Activated T-cell treated with anti-CD3 and anti-CD28 coated beads, Interleukin-2, amount 50 U/mL, for 72 hours (primary cell): ENCODE measurements around the gene DARS1. TPM values are rescaled to one million over a fixed set of nuclear protein-coding genes. Genes with fewer than 3 reads are reported as not detected.

ENCODE experiments used
- ATAC-seq, 2 donors: fragments of 150-1000 bp; cut with Tn5 transposase; replicated peaks in 1 of 2; 2 replicates each; pipeline ENCODE4 v1.10.0; 2021; ENCODE audit warnings: moderate library complexity in 2 of 2, mild to moderate bottlenecking in 1 of 2
- DNase-seq, 2 donors: peaks; one replicate each; pipeline ENCODE4 v3.0.0; 2021 to 2022; ENCODE audit warnings: mixed read lengths in 1 of 2
- H3K27ac Mint-ChIP-seq: one replicate; pipeline ENCODE4 v1.8.0; 2022; ENCODE audit warnings: mild to moderate bottlenecking, moderate library complexity, mixed read lengths
- H3K27me3 Mint-ChIP-seq: one replicate; pipeline ENCODE4 v1.8.0; 2022; ENCODE audit warnings: low read depth, mixed read lengths
- H3K36me3 Mint-ChIP-seq, 2 donors: one replicate each; pipeline ENCODE4 v1.8.0; 2022; ENCODE audit warnings: mixed read lengths in 2 of 2, mild to moderate bottlenecking in 1 of 2; ENCODE audit not compliant: insufficient read depth in 2 of 2
- H3K4me1 Mint-ChIP-seq: one replicate; pipeline ENCODE4 v1.8.0; 2022; ENCODE audit warnings: low read depth, mixed read lengths
- H3K4me3 Mint-ChIP-seq, 2 donors: one replicate each; pipeline ENCODE4 v1.8.0; 2022; ENCODE audit warnings: mild to moderate bottlenecking in 2 of 2, mixed read lengths in 2 of 2, moderate library complexity in 2 of 2
- H3K9me3 Mint-ChIP-seq, 2 donors: one replicate each; pipeline ENCODE4 v1.8.0; 2022; ENCODE audit warnings: mixed read lengths in 2 of 2
- total RNA-seq, 2 donors: library from RNA; stranded (reverse); gene quantifications; one replicate each; pipeline ENCODE4 v1.2.3, GENCODE V29; 2022

Gene DARS1
- total RNA-seq, 2 donors from 2014 or later = 224 to 264 TPM

DNA sequence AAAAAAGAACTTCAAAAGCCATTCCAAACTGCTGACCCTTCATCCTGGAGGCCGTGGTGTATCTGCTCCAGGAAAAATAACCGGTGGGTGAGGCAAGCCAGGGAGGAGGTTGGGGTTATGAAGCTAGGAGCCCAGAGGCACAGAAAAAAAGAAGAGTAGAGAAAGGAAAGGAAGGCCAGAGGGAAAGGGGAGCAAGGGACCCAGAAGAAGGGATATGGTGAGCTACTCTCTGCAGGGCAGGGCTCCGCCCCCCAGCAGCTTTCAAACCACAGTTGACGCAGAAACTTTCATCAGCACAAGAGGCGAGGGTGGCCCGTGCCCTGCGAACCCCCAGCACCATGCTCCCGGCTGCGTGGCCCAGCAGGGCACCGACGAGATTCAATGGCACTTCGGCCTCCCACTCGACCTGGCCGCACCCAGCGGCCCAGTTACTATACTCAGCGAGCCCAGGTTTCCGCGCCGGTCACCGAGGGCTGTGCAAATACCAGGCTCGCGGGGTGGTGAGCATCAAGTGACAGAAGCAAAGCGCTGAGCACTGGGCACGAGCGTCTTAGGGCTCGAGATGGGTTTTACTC lies 109.8 kb downstream of the DARS1 start:
- H3K4me3 Mint-ChIP-seq = peak overlapping the region; percentile 85 to 92
- H3K36me3 Mint-ChIP-seq = peaks cover 25 to 53% of the 10 kb centered on the region in 2 donors
- no peaks in the 10 kb centered on the region for H3K9me3 Mint-ChIP-seq
- DNase-seq = peak; percentile 84 to 85
- H3K4me1 Mint-ChIP-seq = peaks cover 60% of the 10 kb centered on the region
- H3K27ac Mint-ChIP-seq = peak overlapping the region; percentile 45
- peak; percentile 81 to 83 for ATAC-seq
- H3K27me3 Mint-ChIP-seq = no peaks in the 10 kb centered on the region

DNA sequence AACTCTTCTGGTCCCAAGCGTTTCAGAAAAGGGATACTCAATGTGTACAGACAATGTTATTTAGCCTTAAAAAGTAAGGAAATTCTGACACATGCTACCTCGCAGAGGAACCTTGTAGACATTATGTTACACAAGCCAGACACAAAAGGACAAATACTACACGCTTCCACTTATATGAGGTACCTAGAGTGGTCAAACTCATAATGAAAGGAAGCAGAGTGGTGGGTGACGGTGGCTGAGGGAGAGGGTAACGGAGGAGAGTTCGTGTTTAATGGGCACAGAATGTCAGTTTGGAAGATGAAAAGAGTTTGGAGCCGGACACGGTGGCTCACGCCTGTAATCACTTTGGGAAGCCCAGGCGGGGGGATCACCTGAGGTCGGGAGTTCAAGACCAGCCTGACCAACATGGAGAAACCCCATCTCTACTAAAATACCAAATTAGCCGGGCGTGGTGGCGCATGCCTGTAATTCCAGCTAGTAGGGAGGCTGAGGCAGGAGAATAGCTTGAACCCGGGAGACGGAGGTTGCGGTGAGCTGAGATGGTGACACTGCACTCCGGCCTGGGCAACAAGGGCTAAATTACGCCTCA lies 110.6 kb downstream of the DARS1 start:
- H3K27ac Mint-ChIP-seq = peak overlapping the region; percentile 45
- DNase-seq = peak; percentile 12 to 34
- H3K9me3 Mint-ChIP-seq = no peaks in the 10 kb centered on the region
- peaks cover 67% of the 10 kb centered on the region for H3K4me1 Mint-ChIP-seq
- H3K4me3 Mint-ChIP-seq = peak overlapping the region; percentile 85 to 92
- H3K36me3 Mint-ChIP-seq = peaks cover 30 to 59% of the 10 kb centered on the region in 2 donors
- no peaks in the 10 kb centered on the region for H3K27me3 Mint-ChIP-seq
- peak in 1 of 2 donors; percentile 16 for ATAC-seq

DNA sequence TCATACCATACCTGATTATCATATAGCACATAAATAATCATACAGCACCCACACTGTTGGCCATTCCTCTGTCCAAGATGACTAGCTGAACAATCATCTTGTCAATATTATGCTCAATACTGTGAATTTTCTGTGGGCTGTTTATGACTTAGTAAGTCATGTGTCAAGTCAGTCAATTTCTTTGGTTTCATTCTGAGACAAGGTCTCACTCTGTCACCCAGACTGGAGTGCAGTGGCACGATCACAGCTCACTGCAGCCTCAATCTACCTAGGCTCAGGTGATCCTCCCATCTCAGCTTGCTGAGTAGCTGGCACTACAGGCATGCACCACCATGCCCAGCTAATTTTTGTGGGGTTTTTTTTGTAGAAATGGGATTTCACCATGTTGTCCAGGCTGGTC lies 114.9 kb downstream of the DARS1 start:
- Mint-ChIP-seq H3K27ac (peak overlapping the region; percentile 61), H3K9me3 (no peaks in the 10 kb centered on the region), H3K4me3 (peak overlapping the region in 1 of 2 donors; percentile 58), H3K4me1 (peaks cover 87% of the 10 kb centered on the region), H3K36me3 (peaks cover 37 to 90% of the 10 kb centered on the region in 2 donors), H3K27me3 (no peaks in the 10 kb centered on the region)
- DNase-seq = peak; percentile 19 to 40
- peak; percentile 80 to 88 for ATAC-seq

DNA sequence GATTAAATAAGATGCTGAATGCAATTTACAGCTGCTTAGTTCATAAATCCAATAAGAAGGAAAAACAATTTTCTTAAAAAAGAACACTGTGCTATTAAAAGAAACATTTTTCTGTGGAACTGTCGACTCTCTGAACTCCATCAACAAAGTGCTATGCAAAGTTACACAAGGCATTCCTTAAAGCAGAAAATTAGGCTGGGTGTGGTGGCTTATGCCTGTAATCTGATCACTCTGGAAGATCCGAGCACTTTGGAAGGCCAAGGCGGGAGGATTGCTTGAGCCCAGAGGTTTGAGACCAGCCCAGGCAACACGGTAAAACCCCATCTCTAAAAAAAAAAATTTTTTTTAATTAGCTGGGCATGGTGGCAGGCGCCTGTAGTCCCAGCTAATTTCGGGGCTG lies 122.2 kb downstream of the DARS1 start:
- Mint-ChIP-seq H3K36me3 (peaks cover 22 to 69% of the 10 kb centered on the region in 2 donors), H3K27ac (no peak overlapping the region), H3K27me3 (no peaks in the 10 kb centered on the region), H3K4me3 (no peak overlapping the region), H3K9me3 (no peaks in the 10 kb centered on the region), H3K4me1 (peaks cover 29% of the 10 kb centered on the region)
- no peak for DNase-seq
- ATAC-seq = no peak

DNA sequence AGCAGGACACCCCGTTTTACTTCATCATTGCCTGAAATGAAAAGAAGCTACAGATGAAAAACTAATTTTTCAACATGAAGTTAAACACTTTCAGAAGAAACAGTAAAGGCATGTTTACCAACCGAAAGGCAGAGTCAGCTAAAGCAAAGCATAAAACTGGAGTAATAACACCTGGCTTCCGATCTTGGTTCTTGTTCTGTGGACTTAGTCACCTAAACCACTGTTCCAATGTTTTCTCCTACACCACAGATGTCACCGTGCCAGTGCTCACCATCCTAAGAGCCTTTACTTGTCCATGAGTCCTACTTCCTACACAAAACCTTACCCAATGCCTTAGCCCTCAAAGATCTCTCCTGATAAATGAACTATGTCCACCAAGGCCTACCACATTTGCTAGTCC lies 122.7 kb downstream of the DARS1 start:
- DNase-seq (no peak), ATAC-seq (no peak)
- Mint-ChIP-seq H3K27me3 (no peaks in the 10 kb centered on the region), H3K9me3 (no peaks in the 10 kb centered on the region), H3K36me3 (peaks cover 21 to 69% of the 10 kb centered on the region in 2 donors), H3K4me3 (no peak overlapping the region), H3K4me1 (peaks cover 24% of the 10 kb centered on the region), H3K27ac (no peak overlapping the region)

Other genes with a start within 250 kb of the DARS1 start
- gene UBXN4, start 243.8 kb downstream of the DARS1 start, total RNA-seq = 100 to 1,000 TPM; 150 to 173 TPM
- under 1 TPM; 0.19 to 0.29 TPM for gene LCT, start 148.4 kb downstream of the DARS1 start, total RNA-seq
- 100 to 1,000 TPM; 237 to 257 TPM for gene MCM6, start 109.2 kb downstream of the DARS1 start, total RNA-seq
- 100 to 1,000 TPM; 221 to 338 TPM for gene CXCR4, start 132.5 kb upstream of the DARS1 start, total RNA-seq